Measurements from ENCODE around the gene MYRF. TPM values are rescaled to one million over a fixed set of nuclear protein-coding genes. Genes with fewer than 3 reads are reported as not detected.

The MYRF gene
- total RNA-seq, 1 donor from 2014 or later: 1.4 TPM

- no peak for DNase-seq
Measured at GRCh38 chr11:61719978-61720377, 32.5 kb upstream of the MYRF start.

DNA sequence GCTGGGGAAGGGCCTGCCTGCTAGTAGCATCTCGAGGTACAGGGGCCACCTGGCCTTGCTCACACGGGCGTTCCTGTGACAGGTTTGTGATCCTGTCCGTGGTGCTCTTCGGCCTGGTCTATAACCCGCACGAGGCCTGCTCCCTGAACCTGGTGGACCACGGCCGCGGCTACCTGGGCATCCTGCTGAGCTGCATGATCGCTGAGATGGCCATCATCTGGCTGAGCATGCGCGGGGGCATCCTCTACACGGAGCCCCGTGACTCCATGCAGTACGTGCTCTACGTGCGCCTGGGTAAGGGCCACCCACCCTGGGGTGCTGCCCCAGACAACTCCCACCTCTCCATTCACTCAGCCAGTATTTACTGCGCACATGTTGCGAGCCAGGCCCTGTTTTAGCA is 31.8 kb upstream of the MYRF start:
- DNase-seq: no peak

GRCh38 chr11:61724437-61724836 is 28.0 kb upstream of the MYRF start:
- DNase-seq: no peak

- DNase-seq: no peak
Measured at GRCh38 chr11:61725781-61726231, 26.6 kb upstream of the MYRF start.

- no peak for DNase-seq
Measured at GRCh38 chr11:61726775-61727174, 25.7 kb upstream of the MYRF start.

DNA sequence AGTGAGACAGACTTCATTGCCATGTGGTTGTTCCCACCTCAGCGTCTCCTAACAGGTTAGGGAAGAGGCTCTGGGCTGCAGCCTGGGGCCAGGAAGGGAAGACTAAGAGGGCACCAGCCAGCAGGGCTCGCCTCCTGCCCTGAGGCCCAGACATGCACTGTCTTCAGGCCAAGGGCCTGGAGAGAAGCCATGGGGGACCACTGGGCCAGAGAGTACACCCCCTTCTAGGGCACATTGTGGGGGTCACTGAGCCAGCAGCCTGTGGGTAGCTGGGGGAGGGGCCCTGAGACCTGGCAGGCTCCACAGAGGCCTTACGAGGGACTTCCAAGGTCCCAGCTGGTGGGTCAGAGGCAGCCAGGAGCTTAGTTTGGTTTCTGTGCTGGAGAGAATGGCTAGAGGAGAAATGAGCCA is 25.0 kb upstream of the MYRF start:
- DNase-seq: no peak

GRCh38 chr11:61728066-61728939 is 24.1 kb upstream of the MYRF start:
- DNase-seq: no peak

DNA sequence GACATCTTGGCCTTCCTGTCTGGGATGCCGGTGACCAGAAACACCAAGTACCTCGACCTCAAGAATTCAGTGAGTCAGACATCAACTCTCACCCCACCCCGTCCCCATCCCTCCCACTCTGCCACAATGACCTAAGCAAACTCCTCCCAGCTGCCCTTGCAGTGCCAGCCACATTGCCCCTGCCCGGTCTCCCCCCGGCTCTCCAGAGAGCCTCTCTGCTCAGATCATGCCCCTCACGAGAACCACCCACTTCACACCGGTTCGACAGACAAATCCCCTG is 23.6 kb upstream of the MYRF start:
- no peak for DNase-seq

- DNase-seq: no peak
Measured at GRCh38 chr11:61730240-61730994, 22.0 kb upstream of the MYRF start.

DNA sequence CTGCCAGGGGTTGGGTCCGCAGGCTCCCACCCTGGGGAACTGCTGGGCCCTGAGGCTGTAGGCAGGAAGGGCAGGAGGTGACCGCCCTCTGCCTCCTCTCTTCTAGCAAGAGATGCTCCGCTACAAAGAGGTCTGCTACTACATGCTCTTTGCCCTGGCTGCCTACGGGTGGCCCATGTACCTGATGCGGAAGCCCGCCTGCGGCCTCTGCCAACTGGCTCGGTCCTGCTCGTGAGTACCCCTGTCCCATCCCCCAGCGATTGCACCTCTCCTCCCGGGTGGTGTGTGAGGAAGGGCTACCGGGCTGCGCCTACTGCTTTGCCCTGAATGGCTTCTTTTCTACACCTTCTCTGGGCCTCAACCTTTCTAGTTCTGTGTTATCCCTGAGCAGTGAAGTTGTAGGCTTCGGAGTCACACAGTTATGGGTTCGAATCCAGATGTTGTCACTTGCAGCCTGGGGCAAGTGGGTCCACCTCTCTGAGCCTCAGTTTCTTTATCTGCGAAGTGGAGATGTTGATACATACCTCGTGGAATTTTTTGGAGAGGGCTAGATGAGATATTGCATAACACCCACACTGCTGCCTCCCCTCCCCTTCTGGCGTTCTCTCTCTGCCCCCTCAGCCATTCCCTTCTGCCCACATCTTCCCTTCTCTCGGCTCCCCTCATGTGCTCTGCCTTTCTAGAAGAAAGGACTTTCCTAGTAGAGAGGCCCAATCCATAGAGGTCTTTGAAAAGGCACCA is 21.1 kb upstream of the MYRF start:
- DNase-seq: no peak

GRCh38 chr11:61731952-61732675 is 20.3 kb upstream of the MYRF start:
- no peak for DNase-seq

DNA sequence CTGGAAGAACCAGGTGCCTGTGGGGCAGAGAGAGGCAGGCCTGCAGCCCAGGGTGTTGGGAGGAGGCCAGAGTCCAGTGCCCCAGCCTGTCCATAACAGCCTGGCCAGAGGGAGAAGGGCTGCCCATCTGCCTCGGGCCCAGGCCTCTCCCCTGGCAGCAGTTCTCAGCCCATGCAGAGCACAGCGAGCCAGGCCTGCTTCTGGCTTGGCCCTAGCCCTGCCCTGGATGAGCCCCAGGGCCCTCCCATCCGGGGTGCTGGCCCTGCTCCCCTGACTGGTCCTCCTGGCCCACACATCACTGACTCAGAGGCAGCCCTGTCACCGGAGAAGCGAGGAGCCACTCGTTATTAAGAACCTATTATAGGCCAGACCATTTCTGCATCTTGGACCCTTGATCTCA is 19.7 kb upstream of the MYRF start:
- no peak for DNase-seq

DNA sequence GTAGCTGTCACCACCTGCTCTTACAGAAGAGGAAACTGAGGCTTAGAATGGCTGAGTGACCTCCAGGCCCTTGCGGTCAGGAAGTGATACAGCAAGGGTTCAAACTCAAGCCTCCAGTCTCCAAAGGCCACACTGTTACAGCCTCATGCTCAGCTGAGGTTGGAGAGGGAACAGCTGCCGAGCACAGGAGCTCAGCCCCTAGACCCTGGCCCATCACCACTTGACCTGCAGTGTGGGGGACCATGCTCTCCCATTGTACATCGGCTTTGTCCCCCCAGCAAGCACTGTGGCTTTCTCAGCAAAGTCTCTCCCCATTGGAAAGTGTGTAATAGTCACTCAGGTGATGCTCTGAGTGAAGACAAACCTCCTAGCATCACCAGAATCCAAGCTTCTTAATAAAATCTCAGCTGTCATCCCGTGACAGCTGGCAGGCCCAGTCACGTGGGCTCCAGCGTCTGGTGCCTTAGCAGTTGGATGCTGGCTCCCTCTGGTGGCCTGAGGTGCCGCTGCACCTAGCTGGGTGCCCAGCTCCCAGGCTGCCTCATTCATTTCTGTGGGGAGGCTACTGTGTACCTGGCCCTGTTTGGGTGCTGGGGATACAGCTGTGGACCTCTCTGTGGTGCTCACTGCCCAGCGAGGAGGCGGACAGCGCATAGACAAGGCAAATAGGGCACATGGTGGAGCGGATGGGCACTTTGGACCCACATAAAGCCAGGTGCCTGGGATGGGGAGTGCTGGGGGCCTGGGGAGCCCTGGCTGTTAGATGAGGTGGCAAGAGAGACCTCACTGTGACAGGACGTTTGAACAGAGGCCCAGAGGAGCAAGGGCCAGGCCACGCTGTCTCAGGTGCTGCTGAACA is 19.1 kb upstream of the MYRF start:
- peak; percentile 96 for DNase-seq

DNA sequence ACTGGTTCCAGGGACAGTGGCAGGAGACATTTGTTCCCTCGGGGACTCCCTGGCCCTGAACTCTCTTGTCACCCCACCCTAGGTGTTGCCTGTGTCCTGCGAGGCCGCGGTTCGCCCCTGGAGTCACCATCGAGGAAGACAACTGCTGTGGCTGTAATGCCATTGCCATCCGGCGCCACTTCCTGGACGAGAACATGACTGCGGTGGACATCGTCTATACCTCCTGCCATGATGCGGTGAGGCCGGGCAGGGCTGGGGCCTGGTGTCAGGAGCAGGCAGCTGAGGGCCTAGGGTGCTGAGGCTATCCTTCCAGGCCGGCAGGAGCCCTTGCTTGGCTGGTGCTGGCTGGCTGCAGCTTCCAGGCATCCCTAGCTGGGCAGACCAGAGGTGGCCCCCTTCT is 17.7 kb upstream of the MYRF start:
- DNase-seq: no peak

DNA sequence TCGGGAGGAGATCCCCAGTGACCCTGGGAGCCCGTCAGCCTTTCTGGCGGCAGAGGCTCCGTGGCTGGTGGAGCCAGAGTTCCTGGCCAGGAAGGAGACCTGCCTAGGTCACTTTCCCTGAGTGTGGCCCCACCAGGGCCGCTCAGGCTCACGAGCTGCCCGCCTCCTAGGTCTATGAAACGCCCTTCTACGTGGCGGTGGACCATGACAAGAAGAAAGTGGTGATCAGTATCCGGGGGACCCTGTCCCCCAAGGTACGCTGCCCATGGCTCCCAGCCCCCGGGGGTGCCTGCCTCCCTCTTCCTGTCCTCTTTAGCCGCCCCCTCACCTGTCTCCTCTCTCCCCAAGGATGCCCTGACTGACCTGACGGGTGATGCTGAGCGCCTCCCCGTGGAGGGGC is 17.0 kb upstream of the MYRF start:
- no peak for DNase-seq

DNA sequence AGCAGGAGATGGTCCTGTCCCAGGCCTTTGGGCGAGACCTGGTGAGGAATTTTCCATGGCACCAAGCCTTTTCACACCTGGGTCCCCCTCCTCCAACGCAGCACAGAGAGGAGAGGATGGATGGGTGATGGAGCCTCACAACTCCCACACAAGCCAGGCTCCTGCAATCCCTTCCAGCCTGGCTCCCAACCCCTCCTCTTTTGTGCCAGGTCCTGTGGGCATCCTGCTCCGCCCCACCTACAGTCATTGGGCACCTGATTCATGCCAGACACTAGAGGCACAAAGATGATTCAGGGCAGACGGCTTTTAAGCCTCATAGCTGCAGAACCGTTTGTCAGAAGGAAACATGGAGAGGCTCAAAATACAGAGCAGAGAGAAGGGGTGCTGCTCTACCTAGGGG is 16.1 kb upstream of the MYRF start:
- DNase-seq: no peak

- DNase-seq: no peak
Measured at GRCh38 chr11:61737131-61737530, 15.3 kb upstream of the MYRF start.

DNA sequence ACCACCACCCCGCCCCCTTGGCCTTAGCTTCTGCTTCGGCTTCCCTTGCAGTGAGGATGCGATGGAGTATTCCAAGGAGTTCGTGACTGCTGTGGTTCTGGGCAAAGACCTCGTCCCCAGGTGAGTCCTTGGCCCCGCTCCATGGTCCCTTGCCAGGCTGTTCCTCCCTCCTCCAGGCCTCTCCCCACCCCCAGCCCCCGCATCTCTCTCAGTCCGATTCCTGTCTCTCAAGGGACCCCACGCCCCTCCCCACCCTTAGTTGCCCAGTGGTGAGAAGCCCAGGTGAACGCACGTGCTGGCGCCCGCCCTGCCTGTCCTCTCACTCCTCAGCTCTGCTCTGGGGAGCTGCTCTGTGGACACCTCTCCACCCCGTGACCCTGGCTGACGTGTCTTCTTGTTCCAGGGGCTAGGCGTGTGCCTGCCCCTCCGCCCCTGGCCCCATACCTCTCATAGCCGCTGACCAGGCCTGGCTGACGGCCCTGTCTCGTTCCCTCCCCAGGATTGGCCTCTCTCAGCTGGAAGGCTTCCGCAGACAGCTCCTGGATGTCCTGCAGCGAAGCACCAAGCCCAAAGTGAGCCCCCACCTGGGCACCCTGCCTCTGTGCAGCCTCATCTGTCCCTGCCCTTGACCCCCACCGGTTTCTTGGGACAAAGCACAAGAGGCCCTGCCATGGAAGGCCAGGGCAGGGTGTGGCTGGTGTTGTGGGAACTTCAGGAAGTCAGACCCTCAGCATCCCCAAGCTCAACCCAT is 14.6 kb upstream of the MYRF start:
- DNase-seq: no peak

DNA sequence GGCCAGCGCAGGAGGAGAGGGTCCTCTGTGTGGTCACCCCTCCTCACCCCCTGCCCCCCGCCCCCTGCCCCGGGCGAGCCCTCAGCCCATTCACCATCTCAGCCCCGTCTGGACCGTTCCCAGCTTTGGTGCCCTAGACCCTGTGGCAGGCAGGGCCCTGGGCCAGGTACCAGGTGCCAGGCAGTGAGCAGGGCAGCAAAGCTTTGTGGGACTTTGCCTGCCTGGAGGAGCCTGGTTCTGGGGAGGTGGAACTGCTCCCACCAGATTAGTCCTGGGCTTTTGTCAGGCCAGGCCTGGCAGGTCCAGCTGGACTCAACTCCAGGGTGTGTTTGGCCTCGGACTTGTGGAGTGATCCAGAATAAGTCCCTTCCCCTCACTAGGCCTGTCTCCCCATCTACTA is 13.7 kb upstream of the MYRF start:
- no peak for DNase-seq

GRCh38 chr11:61739413-61739812 is 13.0 kb upstream of the MYRF start:
- DNase-seq: no peak

DNA sequence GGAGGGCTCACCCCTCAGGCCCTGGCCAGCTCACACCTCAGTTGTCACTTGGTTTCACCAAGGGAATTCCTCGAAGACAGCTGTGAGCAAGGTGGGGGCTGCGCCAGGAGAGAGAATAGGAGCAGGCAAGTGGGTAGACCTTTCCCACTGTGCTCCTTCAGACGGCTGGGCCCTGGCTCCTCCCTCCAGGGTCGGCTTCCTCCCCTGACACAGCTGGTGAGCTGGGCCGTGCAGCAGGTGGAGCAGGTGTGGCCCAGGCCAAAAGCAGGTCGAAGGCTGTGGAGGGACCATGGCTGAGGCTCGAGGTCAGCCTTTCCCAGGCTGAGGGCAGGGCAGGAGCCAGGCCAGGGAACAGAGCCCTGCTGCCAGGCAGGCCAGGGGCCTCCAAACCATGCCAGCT is 12.5 kb upstream of the MYRF start:
- DNase-seq: no peak
